ENCODE measurements around the gene MGLL. TPM values are rescaled to one million over a fixed set of nuclear protein-coding genes. Genes with fewer than 3 reads are reported as not detected.

MGLL gene
- total RNA-seq, 1 donor from 2014 or later = 27.3 TPM

GRCh38 chr3:127741690-127742089 lies 80.6 kb downstream of the MGLL start:
- no peaks in the 10 kb centered on the region for H3K9me3 ChIP-seq (ENCODE audit: insufficient read depth, low read depth, low read length)
- H3K4me1 ChIP-seq (ENCODE audit: insufficient read depth, low read length) = peaks cover 39% of the 10 kb centered on the region
- no peaks in the 10 kb centered on the region for H3K27me3 ChIP-seq (ENCODE audit: insufficient read depth, low read length)
- no peaks in the 10 kb centered on the region for H3K9me3 Mint-ChIP-seq (ENCODE audit: unreplicated experiment)
- H4K20me1 ChIP-seq (ENCODE audit: insufficient read depth, low read length) = no peaks in the 10 kb centered on the region
- H3K4me2 ChIP-seq (ENCODE audit: low read length) = no peak overlapping the region
- H3K27ac ChIP-seq (ENCODE audit: low read depth, low read length) = peak overlapping the region; percentile 43
- FAIRE-seq (no peak), DNase-seq (ENCODE audit: low read depth) (no peak)
- H3K27ac Mint-ChIP-seq (ENCODE audit: unreplicated experiment) = no peak overlapping the region
- H3K4me3 Mint-ChIP-seq (ENCODE audit: unreplicated experiment) = no peak overlapping the region
- no peaks in the 10 kb centered on the region for H3K79me2 ChIP-seq (ENCODE audit: insufficient read depth, low read length)
- no peak overlapping the region for H3K4me3 ChIP-seq (ENCODE audit: insufficient read depth, low read depth, low read length)
- H3K36me3 ChIP-seq (ENCODE audit: insufficient read depth, low read length) = no peaks in the 10 kb centered on the region
- no peak overlapping the region for H2AFZ ChIP-seq (ENCODE audit: low read depth, low read length)
- no peaks in the 10 kb centered on the region for H3K27me3 Mint-ChIP-seq (ENCODE audit: low read depth, unreplicated experiment)
- peaks cover 27% of the 10 kb centered on the region for H3K4me1 Mint-ChIP-seq (ENCODE audit: low read depth, unreplicated experiment)
- peaks cover 3% of the 10 kb centered on the region for H3K36me3 Mint-ChIP-seq (ENCODE audit: low read depth, unreplicated experiment)
- H3K9ac ChIP-seq (ENCODE audit: low read length) = no peak overlapping the region
- TF ChIP-seq EZH2 (IDR thresholded peaks at IDR 0.05; ENCODE audit: insufficient read depth, low read length) (no peak), CTCF (IDR thresholded peaks at IDR 0.05; ENCODE audit: insufficient read depth, low read depth, low read length) (no peak)

GRCh38 chr3:127741246-127741645 lies 81.1 kb downstream of the MGLL start:
- Mint-ChIP-seq H3K4me3 (ENCODE audit: unreplicated experiment) (no peak overlapping the region), H3K9me3 (ENCODE audit: unreplicated experiment) (no peaks in the 10 kb centered on the region), H3K27ac (ENCODE audit: unreplicated experiment) (no peak overlapping the region), H3K27me3 (ENCODE audit: low read depth, unreplicated experiment) (no peaks in the 10 kb centered on the region), H3K36me3 (ENCODE audit: low read depth, unreplicated experiment) (peaks cover 3% of the 10 kb centered on the region), H3K4me1 (ENCODE audit: low read depth, unreplicated experiment) (peaks cover 25% of the 10 kb centered on the region)
- peak overlapping the region; percentile 10 for H2AFZ ChIP-seq (ENCODE audit: low read depth, low read length)
- DNase-seq (ENCODE audit: low read depth) = no peak
- FAIRE-seq = no peak
- H3K79me2 ChIP-seq (ENCODE audit: insufficient read depth, low read length) = no peaks in the 10 kb centered on the region
- no peak overlapping the region for H3K4me3 ChIP-seq (ENCODE audit: insufficient read depth, low read depth, low read length)
- peak overlapping the region; percentile 35 for H3K4me2 ChIP-seq (ENCODE audit: low read length)
- H3K27ac ChIP-seq (ENCODE audit: low read depth, low read length) = peak overlapping the region; percentile 43
- no peaks in the 10 kb centered on the region for H3K9me3 ChIP-seq (ENCODE audit: insufficient read depth, low read depth, low read length)
- peak overlapping the region; percentile 37 for H3K9ac ChIP-seq (ENCODE audit: low read length)
- H3K36me3 ChIP-seq (ENCODE audit: insufficient read depth, low read length) = no peaks in the 10 kb centered on the region
- peaks cover 39% of the 10 kb centered on the region for H3K4me1 ChIP-seq (ENCODE audit: insufficient read depth, low read length)
- H4K20me1 ChIP-seq (ENCODE audit: insufficient read depth, low read length) = no peaks in the 10 kb centered on the region
- H3K27me3 ChIP-seq (ENCODE audit: insufficient read depth, low read length) = no peaks in the 10 kb centered on the region
- no peak for TF ChIP-seq EZH2 (IDR thresholded peaks at IDR 0.05; ENCODE audit: insufficient read depth, low read length)
- no peak for TF ChIP-seq CTCF (IDR thresholded peaks at IDR 0.05; ENCODE audit: insufficient read depth, low read depth, low read length)

- no peaks in the 10 kb centered on the region for H3K9me3 ChIP-seq (ENCODE audit: insufficient read depth, low read depth, low read length)
- H3K27me3 ChIP-seq (ENCODE audit: insufficient read depth, low read length) = no peaks in the 10 kb centered on the region
- peak overlapping the region; percentile 43 for H3K27ac ChIP-seq (ENCODE audit: low read depth, low read length)
- peaks cover 31% of the 10 kb centered on the region for H3K4me1 Mint-ChIP-seq (ENCODE audit: low read depth, unreplicated experiment)
- FAIRE-seq (no peak), DNase-seq (ENCODE audit: low read depth) (no peak)
- H4K20me1 ChIP-seq (ENCODE audit: insufficient read depth, low read length) = no peaks in the 10 kb centered on the region
- H3K27me3 Mint-ChIP-seq (ENCODE audit: low read depth, unreplicated experiment) = no peaks in the 10 kb centered on the region
- H3K4me3 Mint-ChIP-seq (ENCODE audit: unreplicated experiment) = no peak overlapping the region
- peak overlapping the region; percentile 35 for H3K4me2 ChIP-seq (ENCODE audit: low read length)
- no peaks in the 10 kb centered on the region for H3K79me2 ChIP-seq (ENCODE audit: insufficient read depth, low read length)
- H3K9me3 Mint-ChIP-seq (ENCODE audit: unreplicated experiment) = no peaks in the 10 kb centered on the region
- H3K9ac ChIP-seq (ENCODE audit: low read length) = peak overlapping the region; percentile 37
- TF ChIP-seq CTCF (IDR thresholded peaks at IDR 0.05; ENCODE audit: insufficient read depth, low read depth, low read length) (no peak), EZH2 (IDR thresholded peaks at IDR 0.05; ENCODE audit: insufficient read depth, low read length) (no peak)
- H3K27ac Mint-ChIP-seq (ENCODE audit: unreplicated experiment) = no peak overlapping the region
- peaks cover 2% of the 10 kb centered on the region for H3K36me3 Mint-ChIP-seq (ENCODE audit: low read depth, unreplicated experiment)
- H3K36me3 ChIP-seq (ENCODE audit: insufficient read depth, low read length) = no peaks in the 10 kb centered on the region
- peaks cover 49% of the 10 kb centered on the region for H3K4me1 ChIP-seq (ENCODE audit: insufficient read depth, low read length)
- H2AFZ ChIP-seq (ENCODE audit: low read depth, low read length) = peak overlapping the region; percentile 10
- no peak overlapping the region for H3K4me3 ChIP-seq (ENCODE audit: insufficient read depth, low read depth, low read length)
Measured at GRCh38 chr3:127740136-127740915, 82.0 kb downstream of the MGLL start.
